ENCODE results near the gene FTO. TPM values are rescaled to one million over a fixed set of nuclear protein-coding genes. Genes with fewer than 3 reads are reported as not detected.

The FTO gene
- total RNA-seq, 4 donors from 2014 or later, result 70.9 to 89.7 (median 86.8) TPM

DNA sequence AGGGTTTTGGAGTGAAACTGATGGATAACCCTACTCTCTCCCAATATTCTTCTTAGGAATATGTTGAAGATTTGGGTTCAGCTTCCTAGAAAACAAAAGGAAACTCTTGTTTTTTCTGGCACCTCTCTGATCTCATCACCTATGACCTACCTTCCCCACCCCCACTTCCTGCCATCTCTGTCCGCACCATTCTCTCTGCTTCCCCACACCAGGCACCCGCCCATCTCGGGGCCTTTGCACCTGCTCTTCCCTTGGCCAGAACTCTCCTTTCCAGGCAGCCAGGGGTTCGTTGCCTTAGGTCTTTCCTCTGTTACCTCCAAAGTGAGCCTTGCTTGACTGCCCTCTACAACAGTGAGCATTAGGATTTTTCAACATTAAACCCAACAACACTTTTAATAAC lies 423.0 kb downstream of the FTO start:
- DNase-seq (ENCODE audit: low spot score), result no peak
- no peak for ATAC-seq (ENCODE audit: low FRiP score)
- TF ChIP-seq, protein P1, sequence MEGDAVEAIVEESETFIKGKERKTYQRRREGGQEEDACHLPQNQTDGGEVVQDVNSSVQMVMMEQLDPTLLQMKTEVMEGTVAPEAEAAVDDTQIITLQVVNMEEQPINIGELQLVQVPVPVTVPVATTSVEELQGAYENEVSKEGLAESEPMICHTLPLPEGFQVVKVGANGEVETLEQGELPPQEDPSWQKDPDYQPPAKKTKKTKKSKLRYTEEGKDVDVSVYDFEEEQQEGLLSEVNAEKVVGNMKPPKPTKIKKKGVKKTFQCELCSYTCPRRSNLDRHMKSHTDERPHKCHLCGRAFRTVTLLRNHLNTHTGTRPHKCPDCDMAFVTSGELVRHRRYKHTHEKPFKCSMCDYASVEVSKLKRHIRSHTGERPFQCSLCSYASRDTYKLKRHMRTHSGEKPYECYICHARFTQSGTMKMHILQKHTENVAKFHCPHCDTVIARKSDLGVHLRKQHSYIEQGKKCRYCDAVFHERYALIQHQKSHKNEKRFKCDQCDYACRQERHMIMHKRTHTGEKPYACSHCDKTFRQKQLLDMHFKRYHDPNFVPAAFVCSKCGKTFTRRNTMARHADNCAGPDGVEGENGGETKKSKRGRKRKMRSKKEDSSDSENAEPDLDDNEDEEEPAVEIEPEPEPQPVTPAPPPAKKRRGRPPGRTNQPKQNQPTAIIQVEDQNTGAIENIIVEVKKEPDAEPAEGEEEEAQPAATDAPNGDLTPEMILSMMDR (IDR thresholded peaks at IDR 0.05), result no peak

DNA sequence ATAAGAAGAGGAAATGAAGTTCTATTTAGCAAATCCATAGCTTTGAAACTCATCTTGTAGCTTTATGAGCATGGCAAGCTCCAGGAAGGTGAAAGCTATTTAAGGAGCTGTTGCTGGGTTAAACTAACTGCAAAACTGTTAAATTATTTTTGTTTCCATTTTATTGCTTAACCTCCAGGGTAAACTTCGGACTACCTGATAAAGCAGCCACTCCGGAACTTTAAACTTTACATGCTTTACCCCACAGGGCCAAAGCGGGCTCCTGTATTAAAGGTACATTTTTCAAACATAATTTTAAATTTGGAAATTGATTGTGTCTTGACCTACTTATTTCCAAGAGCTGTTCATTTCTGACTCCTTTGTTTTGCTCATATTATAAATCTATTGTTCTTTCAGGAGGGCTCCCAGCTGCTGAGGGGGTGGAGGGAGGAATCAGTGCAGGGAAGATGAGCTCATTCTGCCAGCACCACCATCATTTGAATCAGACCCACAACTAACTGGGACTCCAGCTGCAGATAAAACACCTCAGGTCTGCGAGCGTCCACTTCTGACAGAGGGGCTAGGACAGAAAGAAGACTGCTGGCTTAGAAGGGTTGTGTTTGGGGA lies 424.8 kb downstream of the FTO start:
- DNase-seq (ENCODE audit: low spot score), result no peak
- TF ChIP-seq, protein P1 (IDR thresholded peaks at IDR 0.05), result no peak
- ATAC-seq (ENCODE audit: low FRiP score), result no peak

DNA sequence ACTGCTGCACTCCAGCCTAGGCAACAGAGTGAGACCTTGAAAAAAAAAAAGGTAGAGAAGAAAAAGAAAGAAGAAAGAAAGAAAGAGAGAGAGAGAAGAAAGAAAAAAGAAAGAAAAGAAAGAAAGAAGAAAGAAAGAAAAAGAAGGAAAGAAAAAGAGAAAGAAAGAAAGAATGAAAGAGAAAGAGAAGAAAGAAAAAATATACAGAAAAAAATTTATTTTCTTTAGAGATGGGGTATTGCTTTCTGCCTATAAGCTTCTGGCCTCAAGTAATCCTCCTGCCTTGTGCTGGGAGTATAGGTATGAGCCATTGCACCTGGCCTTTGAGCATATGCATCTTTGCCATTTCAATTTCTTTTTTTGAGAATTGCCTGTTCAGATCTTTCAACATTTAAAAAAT lies 425.9 kb downstream of the FTO start:
- TF ChIP-seq, protein P1 (IDR thresholded peaks at IDR 0.05), result no peak
- DNase-seq (ENCODE audit: low spot score) (no peak), ATAC-seq (ENCODE audit: low FRiP score) (no peak)

DNA sequence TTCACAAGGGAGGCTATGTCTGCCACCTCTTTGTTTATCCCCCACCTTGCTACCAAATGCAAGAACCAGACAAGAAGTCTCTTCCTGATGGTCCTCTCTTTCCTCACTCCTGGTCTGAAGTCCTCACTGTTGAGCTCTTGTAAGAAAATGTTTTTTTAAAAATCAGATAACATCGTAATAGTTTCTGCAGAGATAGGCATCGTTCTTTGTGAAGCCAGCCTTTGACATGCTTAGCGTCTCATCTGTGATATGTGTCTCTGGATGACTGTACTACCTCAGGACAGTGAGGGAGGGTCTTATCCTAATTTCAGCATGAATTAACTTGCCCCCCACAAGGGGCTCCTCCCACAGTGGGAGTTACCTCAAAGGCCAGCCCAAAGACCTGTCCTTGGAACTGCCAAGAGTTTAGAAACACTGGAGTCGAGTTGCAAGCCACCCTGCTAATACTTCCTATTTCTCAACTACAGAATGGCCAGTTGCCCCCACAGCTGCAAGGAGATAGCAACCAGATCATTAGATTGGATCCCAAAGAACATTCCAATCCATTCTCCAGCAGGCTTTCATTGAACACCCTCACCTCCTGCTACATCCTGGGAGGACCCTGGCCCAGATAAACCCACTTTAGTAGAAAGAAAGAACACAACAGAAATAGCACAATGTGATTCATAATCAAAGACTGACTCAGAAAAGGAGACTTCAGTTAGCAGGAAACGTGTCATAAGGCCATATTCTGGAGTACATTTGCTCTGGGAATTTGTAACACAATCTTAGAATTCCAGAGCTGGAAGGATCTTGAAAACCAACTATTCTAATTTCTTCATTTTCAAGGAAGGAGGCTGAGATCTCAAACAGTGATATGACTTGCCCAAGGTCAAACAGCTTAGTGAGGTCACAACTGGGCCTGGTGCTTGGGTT lies 431.7 kb downstream of the FTO start:
- TF ChIP-seq, protein P1 (IDR thresholded peaks at IDR 0.05), result no peak
- DNase-seq (ENCODE audit: low spot score) (no peak), ATAC-seq (ENCODE audit: low FRiP score) (no peak)

DNA sequence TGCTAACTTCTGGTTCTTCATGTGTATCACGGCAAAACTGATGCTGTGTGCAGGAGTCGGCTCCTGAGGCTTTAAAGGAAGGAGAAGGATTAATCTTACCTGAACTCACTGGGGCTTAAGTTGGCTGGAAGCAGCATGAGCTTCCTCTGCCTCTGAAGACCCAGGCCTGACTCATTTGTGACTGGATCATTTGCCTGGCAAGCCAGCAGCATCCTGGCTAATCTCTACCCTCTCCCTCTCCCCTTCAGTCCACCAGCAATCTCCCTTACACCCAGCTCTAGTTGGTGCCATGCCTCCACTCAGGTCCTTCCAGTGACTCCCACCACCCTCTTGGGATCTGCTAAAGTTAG lies 432.3 kb downstream of the FTO start:
- DNase-seq (ENCODE audit: low spot score), result no peak
- TF ChIP-seq, protein P1 (IDR thresholded peaks at IDR 0.05), result no peak
- ATAC-seq (ENCODE audit: low FRiP score), result no peak

DNA sequence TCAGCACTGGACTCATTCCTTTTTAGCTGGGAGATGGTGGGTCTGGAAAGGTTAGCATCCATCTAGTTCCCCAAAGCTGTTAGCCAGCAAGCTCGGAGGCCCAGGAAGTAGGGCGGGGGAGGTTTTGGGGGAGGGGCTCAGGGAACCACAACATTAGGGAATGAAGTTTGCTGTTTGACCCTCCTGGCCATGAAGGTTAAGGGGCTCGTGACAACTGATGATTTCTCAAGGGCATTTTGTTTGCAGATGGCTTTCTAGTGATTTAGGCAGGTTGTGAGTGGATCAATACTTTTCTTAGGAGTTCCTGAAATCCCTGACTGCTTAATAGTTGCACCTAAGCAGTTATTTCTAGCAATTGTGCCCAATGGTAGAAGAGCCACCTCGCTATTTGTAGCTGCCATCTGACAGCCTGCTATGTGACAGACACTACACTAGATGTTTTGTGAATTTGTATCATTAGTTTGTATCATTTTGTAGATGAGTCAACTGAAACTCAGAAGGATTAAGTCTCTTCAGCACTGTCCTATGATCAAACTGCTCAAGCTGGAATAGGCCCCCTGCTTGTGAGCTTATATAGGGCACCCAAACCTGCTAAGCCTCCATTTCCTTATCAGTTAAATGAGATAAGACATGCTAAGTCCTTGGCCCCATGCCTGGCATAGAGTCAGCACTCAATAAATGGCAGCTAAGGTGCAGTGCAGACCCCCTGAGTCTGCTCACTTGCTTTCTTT lies 436.3 kb downstream of the FTO start:
- TF ChIP-seq, protein P1 (IDR thresholded peaks at IDR 0.05), result no peak

More for the DNA sequence above, 436.3 kb downstream of the FTO start:
- no peak for ATAC-seq (ENCODE audit: low FRiP score)
- DNase-seq (ENCODE audit: low spot score), result no peak

Measured in omental fat pad (tissue), 4 donors.